CD4-positive, alpha-beta T cell treated with Interleukin-4 for 1 hour (primary cell): ENCODE results near the gene PRCC.

ENCODE experiments used
- DNase-seq, 2 donors: peaks; one replicate each; pipeline ENCODE4 v3.0.0-alpha.2; 2020 to 2022

The PRCC gene

GRCh38 chr1:156765666-156766065 lies 1.7 kb upstream of the PRCC start:
- DNase-seq: peak in 1 of 2 donors; percentile 21

GRCh38 chr1:156766298-156767100 lies 836 bp upstream of the PRCC start:
- peak in 1 of 2 donors; percentile 16 for DNase-seq

GRCh38 chr1:156767879-156768604 lies 707 bp downstream of the PRCC start:
- peak in 1 of 2 donors; percentile 15 for DNase-seq

- no peak for DNase-seq
These were observed 1.4 kb downstream of the PRCC start for GRCh38 chr1:156768610-156769295.

- no peak for DNase-seq
These were observed 4.9 kb downstream of the PRCC start for GRCh38 chr1:156772222-156772621.

GRCh38 chr1:156772728-156773497 lies 5.6 kb downstream of the PRCC start:
- DNase-seq: no peak

- no peak for DNase-seq
These were observed 6.3 kb downstream of the PRCC start for GRCh38 chr1:156773607-156774006.

GRCh38 chr1:156775799-156776198 lies 8.5 kb downstream of the PRCC start:
- DNase-seq: no peak

- DNase-seq: no peak
These were observed 9.6 kb downstream of the PRCC start for GRCh38 chr1:156776942-156777341.

- no peak for DNase-seq
These were observed 10.2 kb downstream of the PRCC start for GRCh38 chr1:156777573-156777972.

- no peak for DNase-seq
These were observed 14.4 kb downstream of the PRCC start for GRCh38 chr1:156781585-156782186.

- DNase-seq: no peak
These were observed 18.1 kb downstream of the PRCC start for GRCh38 chr1:156785458-156785857.

GRCh38 chr1:156786640-156787039 lies 19.3 kb downstream of the PRCC start:
- DNase-seq: no peak

GRCh38 chr1:156788136-156788535 lies 20.8 kb downstream of the PRCC start:
- no peak for DNase-seq

GRCh38 chr1:156789621-156790318 lies 22.4 kb downstream of the PRCC start:
- DNase-seq: no peak

- DNase-seq: no peak
These were observed 27.4 kb downstream of the PRCC start for GRCh38 chr1:156794506-156795373.

GRCh38 chr1:156795374-156795733 lies 28.0 kb downstream of the PRCC start:
- DNase-seq: no peak

- DNase-seq: no peak
These were observed 28.5 kb downstream of the PRCC start for GRCh38 chr1:156795787-156796186.

GRCh38 chr1:156796340-156797097 lies 29.2 kb downstream of the PRCC start:
- no peak for DNase-seq
